ENCODE results near the gene KMT2C.
"Not testable (repeated sequence)": the region's sequence is repeated elsewhere in the genome, so short reads cannot be mapped to it uniquely, and the experiment has no call there.

KMT2C gene

DNA sequence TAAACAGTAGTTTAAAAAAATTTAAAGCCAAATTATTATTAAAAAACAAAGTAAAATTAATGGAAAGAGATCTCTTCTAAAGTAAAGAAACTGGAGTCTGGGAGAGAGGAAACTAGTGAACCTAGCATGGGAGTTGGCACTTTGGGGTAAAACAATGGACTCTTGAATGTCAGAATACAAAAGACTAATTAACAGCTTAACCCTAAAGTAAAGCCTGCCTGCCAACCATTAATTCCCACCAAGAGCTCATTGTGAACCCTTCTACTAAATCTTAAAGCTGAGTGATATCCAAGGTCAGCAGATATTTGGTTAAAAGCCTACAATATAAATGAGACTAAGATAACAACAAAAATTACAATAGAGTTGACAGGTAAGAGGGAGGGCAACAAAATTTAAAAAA lies 36.5 kb downstream of the KMT2C start:
- DNase-seq: no peak

DNA sequence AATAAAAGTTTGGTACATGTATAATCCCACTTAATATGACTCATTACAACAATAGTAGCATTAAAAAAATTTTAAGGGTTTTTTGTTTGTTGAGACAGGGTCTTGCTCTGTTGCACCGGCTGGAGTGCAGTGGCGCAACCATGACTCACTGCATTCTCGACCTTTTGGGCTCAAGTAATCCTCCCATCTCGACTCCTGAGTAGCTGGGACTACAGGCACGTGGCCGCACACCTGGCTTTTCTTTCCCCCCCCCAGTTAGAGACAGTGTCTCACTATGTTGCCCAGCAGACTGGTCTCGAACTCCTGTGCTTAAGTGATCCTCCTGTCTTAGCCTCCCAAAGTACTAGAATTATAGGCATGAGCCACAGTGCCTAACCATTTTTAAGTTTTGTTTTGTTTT lies 40.7 kb downstream of the KMT2C start:
- DNase-seq: no peak

DNA sequence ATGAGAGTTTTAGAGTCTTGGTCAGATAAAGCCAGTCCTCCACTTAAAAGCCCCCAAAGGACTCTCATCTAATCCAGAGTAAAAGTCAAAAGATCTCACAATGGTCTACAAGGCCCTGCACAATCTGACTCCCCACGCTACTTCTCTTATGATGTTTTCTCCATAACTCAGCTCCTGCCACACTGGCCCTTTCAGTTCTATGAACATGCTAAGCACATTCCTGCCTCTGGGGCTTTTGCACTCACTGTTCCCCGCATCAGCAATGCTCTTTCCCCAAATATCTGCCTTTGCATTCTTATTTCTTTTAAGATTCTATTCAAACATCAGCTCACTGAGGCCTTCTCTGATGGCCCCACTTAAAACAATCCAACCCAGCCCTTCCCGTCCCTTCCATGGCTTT lies 41.6 kb downstream of the KMT2C start:
- DNase-seq: not testable (repeated sequence)

DNA sequence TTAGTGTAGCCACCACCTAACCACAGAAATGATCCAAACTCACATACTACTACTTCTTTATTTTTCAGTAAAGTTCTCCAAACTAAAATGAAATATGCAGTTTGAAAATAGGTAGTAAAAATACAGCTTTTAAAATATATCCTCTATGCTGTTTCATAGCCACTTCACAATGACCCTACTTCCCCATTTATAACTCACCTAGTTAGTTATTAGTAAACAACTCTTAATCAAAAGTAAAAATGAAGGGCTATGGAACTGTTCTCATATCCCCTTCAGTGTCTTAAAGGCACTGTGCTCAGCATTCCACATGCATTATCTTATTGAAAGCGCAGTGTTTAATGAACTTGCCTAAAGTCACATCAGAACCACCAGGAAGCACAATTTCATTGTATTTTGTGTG lies 43.5 kb downstream of the KMT2C start:
- DNase-seq: no peak

DNA sequence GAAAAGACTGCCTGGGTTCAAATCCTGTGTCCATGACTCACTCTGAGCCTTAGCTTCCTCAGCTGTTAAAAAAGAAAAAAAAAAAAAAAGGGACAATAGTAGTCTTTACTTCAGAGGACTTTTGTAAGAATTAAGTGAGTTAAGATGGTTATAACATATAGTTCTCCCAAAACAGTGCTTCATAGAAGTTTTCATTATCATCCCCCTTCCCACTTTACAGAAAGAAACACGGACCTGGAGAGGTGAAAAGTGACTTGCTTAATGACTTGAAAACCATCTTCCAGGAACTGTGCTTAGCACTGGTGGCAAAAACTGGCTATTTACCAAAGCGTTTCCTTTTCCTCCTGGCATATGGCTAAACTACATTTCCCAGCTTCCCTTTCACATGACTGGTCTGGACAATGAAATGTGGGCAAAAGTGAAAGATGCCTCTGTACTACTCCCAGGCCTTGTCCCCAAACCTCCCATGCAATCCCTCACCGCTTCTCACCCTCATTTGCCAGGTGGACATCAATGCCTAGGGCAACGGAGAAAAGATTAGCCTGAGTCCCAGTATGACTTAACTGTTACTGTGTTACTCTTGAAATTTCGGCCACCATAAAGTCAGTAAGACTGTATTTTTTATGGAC lies 49.6 kb downstream of the KMT2C start:
- DNase-seq: not testable (repeated sequence)

DNA sequence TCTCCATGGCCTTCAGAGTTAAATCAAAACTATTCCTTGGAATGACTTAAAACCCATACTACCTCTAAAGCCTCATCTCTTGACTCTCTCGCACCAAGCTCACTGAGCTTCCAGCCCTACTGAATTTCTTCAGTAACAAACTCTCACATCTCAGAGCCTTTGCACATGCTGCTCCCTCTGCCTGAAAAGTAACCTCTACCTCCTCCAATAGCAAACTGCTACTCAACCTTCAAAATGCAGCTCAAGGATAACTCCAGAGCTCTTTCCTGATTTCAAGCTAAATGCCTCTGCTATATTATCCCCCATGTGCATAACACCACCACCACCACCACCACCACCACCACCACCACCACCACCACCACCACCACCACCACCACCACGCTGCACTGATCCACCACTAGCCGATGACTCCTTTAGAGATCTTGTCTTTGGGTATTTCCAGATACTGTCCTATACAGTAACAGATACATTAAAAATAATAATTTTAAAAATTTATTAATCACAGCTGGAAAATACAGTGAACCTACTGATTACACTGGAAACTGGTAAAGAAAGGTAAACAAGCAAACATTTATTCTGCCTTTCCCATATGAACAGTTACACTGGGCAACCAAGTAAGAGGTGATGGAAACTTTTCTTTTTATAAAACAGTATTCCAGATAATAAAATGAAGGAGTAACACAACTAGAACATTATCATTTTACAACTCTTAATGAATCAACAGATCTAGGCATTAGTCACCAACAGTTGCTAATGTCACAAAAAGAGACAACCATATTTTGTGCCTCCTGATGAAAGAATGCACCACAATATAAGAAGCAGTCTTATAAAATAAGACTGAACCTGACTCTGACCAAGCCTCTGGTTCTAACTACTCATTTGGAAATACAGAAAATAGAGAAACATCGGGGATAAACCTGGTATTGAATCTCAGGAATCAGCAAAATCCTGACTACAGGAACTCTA lies 51.3 kb downstream of the KMT2C start:
- DNase-seq: not testable (repeated sequence)

DNA sequence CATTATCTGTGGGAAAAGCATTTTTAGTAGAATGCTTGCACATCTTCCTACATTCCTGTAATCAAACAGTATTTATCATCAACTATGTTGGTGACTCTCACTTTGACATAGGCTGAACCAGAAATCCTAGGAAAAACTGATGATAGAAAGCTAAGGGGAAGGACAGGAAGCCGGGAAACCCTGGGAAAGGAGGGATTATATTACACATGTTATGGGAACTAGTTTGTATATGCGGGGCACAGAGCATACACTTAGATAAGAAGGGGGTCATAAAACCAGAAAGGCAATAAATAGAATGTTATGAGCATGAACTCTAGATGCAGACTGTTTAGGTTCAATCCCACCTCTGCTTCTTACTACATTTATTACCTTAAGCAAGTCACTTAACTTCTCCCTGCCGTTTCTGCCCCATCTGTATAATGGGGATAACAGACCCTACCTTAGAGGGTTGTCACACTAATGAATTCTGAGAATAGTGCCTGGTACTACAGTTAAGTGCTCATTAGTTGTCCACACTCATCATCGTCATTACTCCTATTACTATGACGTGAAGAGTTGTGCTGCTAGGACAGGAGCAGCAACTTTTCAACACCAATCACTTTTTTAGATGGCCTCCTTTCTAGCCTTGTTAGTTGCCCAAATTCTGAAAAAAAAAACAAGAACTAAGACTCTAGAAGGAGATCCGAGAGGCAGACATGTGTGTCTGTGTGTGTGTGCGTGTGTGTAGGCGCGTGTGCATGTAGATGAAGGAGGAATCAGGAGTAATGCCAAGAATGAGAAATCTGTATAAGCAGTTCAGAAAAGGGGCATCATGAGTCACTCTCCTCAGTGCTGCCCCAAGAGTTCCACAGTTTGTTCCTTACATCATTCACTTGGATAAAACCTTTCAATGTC lies 52.2 kb downstream of the KMT2C start:
- no peak for DNase-seq

DNA sequence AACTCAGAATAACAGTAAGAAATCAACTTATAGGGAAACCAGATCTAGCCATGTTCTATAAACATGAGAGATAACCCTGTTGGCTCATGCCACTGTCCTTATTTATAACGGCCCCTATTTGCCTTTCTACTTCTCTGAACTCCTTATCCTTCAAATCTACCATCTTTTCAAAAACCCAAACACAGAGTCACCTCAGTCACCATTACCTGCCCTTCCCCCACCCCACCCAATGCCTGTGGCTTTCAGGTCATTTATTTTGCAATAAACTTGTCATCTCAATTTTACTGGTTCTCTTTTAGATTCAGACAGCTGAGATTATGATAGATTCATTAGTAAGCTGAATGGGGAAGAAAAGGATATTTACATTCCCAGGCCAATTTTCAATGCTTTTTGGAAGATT lies 53.6 kb downstream of the KMT2C start:
- no peak for DNase-seq

DNA sequence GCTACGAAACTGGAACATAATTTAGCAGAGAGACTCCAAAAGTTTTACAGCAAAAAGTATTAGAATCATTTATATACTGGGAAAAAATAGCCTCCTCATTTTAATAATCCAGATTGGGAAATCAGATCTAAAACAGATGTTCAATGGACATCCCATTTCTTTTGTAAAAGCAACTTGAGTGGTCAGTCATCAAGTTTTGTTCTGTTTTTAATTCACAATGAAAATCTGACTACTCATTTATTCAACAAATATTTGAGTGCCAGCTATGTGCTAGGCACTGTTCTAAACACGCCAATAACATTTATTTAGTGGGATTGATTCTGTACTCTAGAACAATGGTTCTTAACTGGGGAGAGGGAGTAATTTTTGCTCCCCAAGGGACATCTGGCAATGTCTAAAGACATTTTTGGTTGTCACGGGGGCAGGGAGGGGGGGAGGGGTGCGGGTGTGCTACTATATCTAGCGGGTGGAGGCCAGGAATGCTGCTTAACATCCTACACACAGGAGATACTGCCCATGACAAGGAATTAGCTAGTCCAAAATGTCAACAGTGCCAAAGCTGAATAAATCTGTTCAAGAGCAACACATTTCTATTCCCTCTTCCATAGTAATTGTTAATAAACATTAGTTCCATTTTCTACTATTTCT lies 54.7 kb downstream of the KMT2C start:
- DNase-seq: not testable (repeated sequence)

DNA sequence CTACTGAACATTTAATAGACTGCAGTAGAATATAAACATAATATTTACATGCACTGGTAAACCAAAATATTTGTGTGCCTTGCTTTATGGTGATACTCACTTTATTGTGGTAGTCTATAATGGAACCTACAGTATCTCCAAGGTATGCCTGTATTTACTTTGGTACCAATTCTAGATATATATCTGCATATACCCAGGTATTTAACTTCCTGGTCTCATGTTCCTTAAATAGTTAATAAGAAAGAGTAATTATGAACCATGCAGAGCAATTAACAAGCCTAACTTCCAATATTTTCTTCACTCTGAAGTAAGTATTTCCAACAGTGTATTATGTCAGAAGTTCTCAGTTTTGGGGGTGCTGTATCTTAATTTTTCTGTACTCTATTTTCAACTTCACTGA lies 57.3 kb downstream of the KMT2C start:
- not testable (repeated sequence) for DNase-seq

DNA sequence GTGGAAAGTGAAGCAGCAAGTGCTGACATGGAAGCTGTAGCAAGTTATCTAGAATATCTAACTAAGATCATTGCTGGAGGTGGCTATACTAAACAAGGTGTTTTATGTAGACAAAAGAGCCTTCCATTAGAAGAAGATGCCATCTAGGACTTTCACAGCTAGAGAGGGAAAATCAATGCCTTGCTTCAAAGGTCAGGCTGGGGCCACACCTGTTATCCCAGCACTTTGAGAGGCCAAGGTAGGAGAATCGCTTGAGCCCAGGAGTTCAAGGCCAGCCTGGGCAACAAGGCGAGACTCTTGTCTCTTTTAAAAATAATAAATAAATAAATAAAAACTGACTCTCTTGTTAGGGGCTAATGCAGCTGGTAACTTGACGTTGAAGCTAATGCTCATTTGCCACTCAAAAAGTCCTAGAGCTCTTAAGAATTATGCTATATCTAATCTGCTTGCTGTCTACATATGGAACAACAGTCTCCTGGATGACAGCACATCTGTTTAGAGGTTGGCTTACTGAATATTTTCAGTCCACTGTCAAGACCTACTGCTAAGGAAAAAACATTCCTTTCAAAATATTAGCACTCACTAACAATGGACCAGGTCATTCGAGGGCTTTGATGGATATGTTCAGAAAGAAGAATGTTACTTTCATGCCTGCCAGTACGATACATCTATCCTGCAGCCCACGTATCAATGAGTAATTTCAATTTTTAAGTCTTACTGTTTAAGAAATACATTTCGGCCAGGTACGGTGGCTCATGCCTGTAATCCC lies 58.9 kb downstream of the KMT2C start:
- DNase-seq: not testable (repeated sequence)

DNA sequence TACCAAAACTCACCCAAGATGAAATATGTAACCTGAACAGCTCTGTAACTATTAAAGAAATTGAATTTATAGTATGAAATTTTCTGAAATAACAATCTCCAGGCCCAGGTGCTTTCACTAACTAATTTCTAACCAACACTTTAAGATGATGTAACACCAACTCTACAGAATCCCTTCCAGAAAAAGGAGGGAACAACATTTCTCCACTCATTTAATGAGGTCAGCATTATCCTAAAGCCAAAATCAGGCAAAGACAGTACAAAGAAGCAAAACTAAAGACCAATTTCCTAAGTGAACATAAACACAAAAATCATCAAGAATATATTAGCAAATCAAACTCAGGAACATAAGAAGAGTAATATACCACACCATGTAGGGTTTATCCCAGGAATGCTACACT lies 65.5 kb downstream of the KMT2C start:
- DNase-seq: no peak

DNA sequence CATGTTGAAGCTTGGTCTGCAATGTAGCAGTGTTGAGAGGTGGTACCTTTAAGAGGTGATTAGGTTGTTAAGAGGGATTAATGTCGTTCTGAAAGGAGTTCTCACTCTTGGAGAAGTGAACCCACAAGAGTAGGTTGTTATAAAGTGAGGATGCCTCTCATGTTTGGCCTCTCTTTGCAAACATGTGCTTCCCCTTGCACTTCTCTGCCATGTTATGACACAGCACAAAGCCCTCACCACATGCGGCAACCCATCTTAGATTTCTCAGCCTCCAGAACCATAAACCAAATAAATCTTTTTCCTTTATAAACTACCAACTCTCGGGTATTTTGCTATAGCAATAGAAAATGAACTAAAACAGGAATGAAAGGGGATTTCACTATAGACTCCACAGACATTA lies 66.3 kb downstream of the KMT2C start:
- no peak for DNase-seq

DNA sequence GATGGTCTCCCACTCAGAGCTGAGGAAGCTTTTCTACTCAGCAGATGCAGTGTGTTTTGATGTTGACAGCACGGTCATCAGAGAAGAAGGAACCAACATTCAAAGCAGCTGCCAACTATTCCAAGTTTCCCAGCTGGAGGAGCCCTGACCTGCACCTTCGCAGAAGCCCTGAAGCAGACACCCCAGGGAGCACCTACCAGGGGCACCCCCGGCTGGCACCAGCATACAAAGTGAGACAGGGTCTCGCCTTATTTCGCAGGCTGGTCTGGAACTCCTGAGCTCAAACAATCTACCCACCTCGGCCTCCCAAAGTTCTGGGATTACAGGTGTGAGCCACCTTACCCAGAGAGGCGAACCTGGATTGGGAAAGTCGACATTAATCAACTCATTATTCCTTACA lies 68.6 kb downstream of the KMT2C start:
- no peak for DNase-seq

DNA sequence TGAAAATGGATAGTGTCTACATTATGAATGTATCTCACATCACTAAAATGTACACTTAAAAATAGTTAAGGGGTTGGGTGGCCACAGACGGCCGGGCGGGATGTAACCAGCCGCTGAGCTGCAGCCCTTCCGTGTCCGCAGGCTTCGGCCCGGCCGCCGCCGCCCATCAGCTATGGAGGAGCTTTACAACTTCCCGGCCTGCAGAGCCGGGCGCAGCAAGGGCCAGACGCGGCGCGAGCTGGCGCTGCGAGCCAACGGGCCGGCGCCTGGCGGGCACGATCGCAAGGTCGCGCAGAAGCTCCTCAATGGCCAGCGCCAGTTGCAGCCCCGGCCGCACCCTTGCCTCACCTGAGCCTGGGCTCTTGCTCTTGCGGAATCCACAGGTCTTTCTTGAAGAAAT lies 69.1 kb downstream of the KMT2C start:
- no peak for DNase-seq

DNA sequence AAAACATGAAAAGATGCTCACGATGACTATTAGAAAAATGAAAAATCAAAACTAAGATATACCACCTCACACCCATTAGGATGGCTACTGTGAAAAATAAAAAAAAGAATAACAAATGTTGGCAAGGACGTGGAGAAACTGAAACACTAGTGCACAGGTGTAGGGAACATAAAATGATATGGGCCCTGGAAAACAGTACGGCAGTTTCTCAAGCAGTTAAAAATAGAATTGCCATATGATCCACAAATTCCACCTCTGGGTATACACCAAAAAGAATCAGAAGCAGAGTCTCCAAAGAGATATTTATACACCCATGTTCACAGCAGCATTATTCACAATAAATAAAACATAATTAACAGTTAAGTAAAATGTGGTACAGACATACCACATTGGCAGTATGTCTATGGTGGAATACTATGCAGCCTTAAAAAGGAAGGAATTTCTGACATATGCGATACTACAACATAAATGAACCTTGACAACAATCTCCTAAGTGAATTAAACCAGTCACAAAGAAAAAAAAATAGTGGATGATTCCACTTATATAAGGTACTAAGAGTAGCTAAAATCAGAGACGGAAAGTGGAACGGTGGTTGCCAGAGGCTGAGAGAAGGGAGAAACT lies 69.7 kb downstream of the KMT2C start:
- DNase-seq: no peak

DNA sequence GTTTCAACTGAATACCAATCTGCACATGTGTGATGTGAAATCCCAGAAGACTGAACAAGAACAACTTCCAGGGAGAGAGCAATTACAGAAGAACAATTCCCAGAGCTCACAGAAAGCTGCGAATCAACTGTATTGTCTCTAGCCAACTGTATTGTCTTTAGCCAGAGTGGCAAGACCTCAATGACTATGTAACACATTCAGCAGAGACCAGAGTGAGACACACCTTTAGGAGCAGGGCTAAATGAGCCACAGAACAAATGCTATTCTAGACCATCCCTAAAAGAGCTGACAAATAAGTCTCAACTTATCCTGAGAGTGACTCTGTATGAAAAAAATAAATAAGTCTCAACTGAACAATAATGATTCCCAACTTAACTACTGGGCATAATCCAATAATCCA lies 72.0 kb downstream of the KMT2C start:
- DNase-seq: no peak

DNA sequence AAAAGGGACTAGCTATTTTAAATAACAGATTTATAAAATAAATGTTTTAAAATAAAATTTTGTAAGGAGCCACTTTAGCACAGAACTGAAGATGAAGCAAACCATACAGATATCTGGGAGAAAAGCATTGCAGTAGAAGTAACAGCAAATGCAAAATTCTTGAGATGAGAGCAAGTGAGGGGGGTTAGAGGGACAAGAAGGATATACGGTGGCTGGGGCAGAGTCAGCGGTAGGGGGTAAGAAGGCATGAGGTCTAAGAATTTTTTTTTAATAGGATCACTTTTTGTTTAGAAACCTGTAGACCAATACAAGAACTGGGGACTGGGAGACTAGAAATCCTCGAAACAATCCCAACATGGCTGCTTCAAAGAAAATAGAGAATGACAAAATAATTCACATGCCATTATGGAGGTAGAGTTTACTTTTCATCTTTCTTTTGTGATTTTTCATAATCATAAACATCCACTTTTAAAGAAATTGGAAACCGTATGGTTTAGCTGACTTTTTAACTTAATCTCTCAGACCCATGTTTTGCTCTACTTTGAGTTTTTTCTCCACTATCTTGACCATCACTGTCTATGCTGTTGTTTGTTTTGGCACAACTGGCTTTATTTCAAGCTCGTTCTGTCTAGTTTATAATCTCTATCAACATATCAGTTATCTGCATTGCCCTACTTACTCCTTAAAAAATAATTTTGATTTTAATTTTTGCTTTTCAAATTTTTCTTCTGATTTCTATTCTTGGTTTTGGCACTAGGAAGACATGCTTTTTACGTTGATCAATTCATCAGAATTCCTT lies 73.5 kb downstream of the KMT2C start:
- no peak for DNase-seq

DNA sequence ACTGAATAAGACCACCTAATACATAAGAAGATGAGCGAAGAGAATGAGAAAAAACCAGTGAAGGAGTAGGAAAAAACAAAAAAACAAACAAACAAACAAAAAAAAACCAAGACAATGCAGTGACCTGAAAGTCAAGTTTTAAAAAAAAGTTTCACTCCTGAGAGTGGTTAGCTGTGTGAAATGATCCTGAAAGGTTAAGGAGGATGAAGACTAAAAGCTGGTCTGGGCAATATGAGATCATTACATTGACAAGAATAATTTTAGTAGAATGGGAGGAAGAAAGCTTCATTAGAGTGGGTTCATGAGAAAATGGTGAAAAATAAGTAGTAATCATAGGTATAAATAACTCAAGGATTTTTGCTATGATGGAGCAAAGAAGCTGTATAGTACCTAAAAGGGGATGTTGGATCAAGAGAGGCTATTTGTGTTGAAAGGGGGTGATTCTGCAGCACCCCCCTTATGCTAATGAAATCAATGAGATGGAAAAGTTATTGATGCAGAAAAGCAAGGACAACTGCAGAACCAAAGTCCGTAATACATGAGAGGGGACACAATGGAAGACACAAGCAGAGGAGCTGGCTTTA lies 80.2 kb downstream of the KMT2C start:
- no peak for DNase-seq

DNA sequence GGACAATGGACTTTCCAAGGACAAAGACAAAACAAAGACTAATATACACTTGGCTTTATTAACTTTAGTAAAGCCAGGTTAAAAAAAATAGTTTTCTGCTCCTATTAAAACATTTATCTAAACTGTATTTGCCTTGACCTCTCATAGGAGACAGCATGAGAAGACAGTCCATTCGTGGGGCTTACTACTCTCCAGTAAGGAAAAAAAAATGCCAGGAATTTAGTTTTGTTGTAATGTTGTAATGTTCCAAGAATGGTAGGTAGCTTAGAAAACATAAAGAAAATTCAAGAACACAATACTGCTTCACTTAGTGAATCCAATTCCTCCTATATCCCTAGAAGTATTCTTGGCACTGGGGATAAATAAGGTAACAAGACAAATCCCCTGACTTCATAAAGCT lies 81.7 kb downstream of the KMT2C start:
- DNase-seq: no peak
